ENCODE data around the gene IGFLR1. TPM values are rescaled to one million over a fixed set of nuclear protein-coding genes. Genes with fewer than 3 reads are reported as not detected.
A peak's percentile ranks its signal among the peaks of the same experiment; 100 is the strongest.

IGFLR1 gene
- total and polyA plus RNA-seq, 2 of the 8 experiments (the other 6 are each of a cell fraction or from before 2014, with no cell fraction given): 8.4 to 28.9 TPM

- TF ChIP-seq CHD7 (IDR thresholded peaks at IDR 0.05; ENCODE audit: insufficient replicate concordance, low read length): no peak
- TF ChIP-seq POLR2AphosphoS5 (IDR thresholded peaks at IDR 0.05; ENCODE audit: low read depth, low read length): peak; percentile 64
- TF ChIP-seq TAF7 (optimal IDR thresholded peaks at IDR 0.05; ENCODE audit: borderline replicate concordance, low read depth, low read length): peak; percentile 69
- peak; percentile 64; the same call in 1 of the 2 replicates for TF ChIP-seq BACH1 (IDR thresholded peaks at IDR 0.05; ENCODE audit: low read length)
- TF ChIP-seq HDAC2 (IDR thresholded peaks at IDR 0.05; ENCODE audit: borderline replicate concordance in 1 of 2, low read depth in 2 of 2, low read length in 2 of 2): peak; percentile 22 to 94; a peak in 3 of 4 replicates
- TF ChIP-seq PHF8 (conservative IDR thresholded peaks at IDR 0.05; ENCODE audit: low read depth, low read length): peak; percentile 55; the same call in 1 of the 2 replicates
- TF ChIP-seq NRF1 (IDR thresholded peaks at IDR 0.05; ENCODE audit: low read depth, low read length): no peak
- TF ChIP-seq RBBP5 (IDR thresholded peaks at IDR 0.05; ENCODE audit: borderline replicate concordance, low read depth, low read length): 0 out of 2 replicates have a peak, but pooled peaks have one; percentile 9
These were observed 25.2 kb downstream of the IGFLR1 start (continued) for GRCh38 chr19:35716801-35717664.

All from H1 (cell line).